ENCODE results near the gene ANTXR1.
A peak's percentile ranks its signal among the peaks of the same experiment; 100 is the strongest.
"Not testable (repeated sequence)": the region's sequence is repeated elsewhere in the genome, so short reads cannot be mapped to it uniquely, and the experiment has no call there.

Gene ANTXR1

DNA sequence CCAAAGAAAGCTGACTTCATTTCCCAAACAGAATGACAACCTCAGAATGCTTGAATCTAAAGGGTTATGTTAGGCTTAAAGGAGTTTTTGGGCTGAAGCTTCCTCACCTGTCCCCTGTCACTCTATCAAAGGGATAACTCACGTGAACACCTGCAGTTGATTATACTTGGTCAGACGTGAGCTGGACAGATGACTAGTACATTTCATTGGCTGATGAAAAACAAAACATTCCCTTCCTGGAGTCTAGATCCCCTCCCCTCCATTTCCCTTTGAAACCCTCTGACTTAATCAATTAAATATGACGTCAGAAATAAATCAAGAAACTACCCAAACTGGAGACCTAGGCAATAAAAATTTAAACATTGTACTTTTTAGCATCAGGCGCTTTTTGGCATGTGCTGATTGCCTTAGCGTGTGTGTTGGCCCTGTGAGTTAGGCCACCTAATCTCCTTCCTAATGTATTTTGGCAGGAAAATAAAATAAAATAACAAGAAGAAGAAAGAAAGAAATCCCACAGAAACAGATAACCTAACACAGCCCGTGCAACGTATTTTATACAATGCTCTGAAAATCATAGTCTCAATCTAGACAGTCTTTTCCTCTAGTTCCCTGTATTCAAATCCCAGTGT, 159.0 kb downstream of the ANTXR1 start:
- in situ Hi-C loops (cut with MboI; ENCODE audit: low pct_unique_long_range_greater_than_20kb, low sequenced_read_pairs, unreplicated experiment), result no loop called here

DNA sequence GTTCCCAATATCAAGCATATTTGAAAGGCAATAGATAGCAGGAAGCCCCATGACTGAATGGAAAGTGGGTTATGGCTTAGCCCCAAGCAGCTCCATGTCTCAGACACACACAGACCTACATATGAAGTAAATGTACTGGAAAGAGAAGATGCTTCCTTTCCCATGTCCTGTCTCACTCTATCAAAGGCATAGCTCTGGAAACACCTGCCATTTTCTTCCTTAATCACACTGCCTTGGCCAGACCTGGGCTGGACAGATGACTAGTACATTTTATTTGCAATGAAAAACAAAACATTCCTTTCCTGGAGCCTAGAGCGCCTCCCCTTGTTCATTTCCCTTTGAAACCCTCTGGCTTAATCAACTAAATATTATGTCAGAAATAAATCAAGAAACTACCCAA, 160.7 kb downstream of the ANTXR1 start:
- DNase-seq (ENCODE audit: low spot score), result no peak
- in situ Hi-C loops (cut with MboI; ENCODE audit: low pct_unique_long_range_greater_than_20kb, low sequenced_read_pairs, unreplicated experiment), result no loop called here
- TF ChIP-seq, protein P1, sequence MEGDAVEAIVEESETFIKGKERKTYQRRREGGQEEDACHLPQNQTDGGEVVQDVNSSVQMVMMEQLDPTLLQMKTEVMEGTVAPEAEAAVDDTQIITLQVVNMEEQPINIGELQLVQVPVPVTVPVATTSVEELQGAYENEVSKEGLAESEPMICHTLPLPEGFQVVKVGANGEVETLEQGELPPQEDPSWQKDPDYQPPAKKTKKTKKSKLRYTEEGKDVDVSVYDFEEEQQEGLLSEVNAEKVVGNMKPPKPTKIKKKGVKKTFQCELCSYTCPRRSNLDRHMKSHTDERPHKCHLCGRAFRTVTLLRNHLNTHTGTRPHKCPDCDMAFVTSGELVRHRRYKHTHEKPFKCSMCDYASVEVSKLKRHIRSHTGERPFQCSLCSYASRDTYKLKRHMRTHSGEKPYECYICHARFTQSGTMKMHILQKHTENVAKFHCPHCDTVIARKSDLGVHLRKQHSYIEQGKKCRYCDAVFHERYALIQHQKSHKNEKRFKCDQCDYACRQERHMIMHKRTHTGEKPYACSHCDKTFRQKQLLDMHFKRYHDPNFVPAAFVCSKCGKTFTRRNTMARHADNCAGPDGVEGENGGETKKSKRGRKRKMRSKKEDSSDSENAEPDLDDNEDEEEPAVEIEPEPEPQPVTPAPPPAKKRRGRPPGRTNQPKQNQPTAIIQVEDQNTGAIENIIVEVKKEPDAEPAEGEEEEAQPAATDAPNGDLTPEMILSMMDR (IDR thresholded peaks at IDR 0.05; ENCODE audit: extremely low read depth, insufficient read depth, missing control alignments), result no peak

More for the DNA sequence above, 159.0 kb downstream of the ANTXR1 start:
- TF ChIP-seq, protein P1 (IDR thresholded peaks at IDR 0.05; ENCODE audit: extremely low read depth, insufficient read depth, missing control alignments), result no peak
- DNase-seq (ENCODE audit: low spot score), result no peak

DNA sequence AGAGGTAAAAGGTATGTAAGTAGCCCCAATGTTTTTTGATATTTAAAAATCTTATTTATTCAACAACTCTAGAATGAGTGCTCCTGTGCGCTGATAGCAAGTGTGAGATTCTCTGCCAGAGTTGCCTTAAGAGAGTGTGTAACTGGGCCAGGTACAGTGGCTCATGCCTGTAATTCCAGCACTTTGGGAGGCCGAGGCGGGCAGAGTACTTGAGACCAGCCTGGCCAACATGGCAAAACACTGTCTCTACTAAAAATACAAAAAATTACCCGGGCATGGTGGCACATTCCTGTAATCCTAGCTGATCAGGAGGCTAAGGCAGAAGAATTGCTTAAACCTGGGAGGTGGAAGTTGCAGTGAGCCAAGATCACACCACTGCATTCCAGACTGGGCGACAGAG, 161.2 kb downstream of the ANTXR1 start:
- in situ Hi-C loops (cut with MboI; ENCODE audit: low pct_unique_long_range_greater_than_20kb, low sequenced_read_pairs, unreplicated experiment); DNase-seq (ENCODE audit: low spot score): not testable (repeated sequence)

DNA sequence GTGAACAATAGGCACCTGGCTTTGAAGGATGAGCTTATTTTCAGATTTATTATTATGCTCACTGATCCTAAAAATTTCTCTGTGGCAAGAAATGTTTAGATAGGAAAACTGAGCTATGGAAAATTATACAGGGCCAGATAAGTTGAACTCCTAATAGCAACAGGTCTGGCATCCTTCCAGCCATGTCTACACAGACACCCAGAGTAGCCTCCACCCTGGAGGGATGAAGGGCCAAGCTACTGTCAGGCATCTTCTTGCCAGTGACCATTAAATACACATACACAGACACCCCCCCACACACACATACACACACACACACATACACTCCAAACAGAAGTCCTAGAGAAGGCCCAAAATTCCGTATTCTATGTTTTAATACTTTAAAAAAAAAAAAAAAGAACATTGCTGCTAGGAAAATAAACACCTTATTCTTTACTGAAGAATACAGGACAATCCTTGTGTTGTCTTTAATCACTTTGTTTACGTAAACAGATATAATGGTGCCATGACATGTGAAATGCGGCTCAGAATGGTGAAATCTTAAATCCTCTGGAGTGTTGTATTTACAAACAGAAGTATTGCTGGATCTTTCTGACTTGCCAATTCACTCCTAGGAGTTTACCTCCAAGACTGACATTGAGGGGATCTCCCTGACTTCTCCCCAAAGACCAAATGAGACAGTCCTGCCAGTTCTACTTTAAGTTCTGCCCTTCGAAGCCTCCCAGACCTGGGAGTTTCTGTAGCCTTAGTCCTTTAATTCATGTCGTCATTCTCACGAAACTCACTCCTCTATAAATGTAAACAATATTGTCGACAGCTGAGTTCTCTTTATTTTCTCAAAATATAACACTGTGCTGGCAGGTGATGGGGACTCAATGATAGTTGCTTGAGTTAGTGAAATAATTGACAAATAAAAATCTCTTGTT, 163.1 kb downstream of the ANTXR1 start:
- no peak for DNase-seq (ENCODE audit: low spot score)
- in situ Hi-C loops (cut with MboI; ENCODE audit: low pct_unique_long_range_greater_than_20kb, low sequenced_read_pairs, unreplicated experiment), result no loop called here
- TF ChIP-seq, protein P1 (IDR thresholded peaks at IDR 0.05; ENCODE audit: extremely low read depth, insufficient read depth, missing control alignments), result no peak

DNA sequence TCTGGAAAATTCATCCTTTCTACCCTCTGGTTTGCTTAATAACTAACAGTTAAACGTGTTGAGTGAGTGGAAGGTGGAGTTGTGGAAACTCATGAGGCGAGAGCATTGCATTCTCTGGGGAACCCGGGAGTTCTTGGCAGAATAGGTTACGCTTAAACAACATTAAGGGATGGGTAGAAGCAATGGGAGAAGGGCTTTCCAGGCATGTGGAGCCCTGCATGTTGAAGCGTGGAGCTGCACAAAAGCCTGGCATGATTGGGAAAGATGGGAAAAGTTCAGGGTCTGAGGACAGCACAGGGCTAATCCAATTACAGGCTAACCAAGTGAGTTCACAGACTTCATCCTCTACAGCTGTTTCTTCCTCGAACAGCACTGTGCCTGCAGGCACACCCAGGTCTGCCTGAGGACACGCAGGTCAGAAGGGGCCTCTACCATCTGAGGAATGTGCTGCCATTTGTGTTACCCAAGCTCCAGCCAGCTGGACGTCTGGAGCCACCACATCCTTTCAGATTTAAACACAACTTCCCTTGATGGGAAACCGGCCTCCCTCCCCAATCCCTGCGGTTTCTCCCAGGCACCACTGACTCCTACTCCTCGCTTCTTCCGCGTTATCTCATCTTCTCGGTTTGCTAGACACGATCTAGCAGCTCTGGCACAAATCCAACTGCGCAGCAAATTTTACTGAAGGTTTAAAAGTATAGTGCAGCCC, 164.2 kb downstream of the ANTXR1 start:
- in situ Hi-C loops (cut with MboI; ENCODE audit: low pct_unique_long_range_greater_than_20kb, low sequenced_read_pairs, unreplicated experiment), result no loop called here
- TF ChIP-seq, protein P1 (IDR thresholded peaks at IDR 0.05; ENCODE audit: extremely low read depth, insufficient read depth, missing control alignments), result no peak
- DNase-seq (ENCODE audit: low spot score), result no peak

DNA sequence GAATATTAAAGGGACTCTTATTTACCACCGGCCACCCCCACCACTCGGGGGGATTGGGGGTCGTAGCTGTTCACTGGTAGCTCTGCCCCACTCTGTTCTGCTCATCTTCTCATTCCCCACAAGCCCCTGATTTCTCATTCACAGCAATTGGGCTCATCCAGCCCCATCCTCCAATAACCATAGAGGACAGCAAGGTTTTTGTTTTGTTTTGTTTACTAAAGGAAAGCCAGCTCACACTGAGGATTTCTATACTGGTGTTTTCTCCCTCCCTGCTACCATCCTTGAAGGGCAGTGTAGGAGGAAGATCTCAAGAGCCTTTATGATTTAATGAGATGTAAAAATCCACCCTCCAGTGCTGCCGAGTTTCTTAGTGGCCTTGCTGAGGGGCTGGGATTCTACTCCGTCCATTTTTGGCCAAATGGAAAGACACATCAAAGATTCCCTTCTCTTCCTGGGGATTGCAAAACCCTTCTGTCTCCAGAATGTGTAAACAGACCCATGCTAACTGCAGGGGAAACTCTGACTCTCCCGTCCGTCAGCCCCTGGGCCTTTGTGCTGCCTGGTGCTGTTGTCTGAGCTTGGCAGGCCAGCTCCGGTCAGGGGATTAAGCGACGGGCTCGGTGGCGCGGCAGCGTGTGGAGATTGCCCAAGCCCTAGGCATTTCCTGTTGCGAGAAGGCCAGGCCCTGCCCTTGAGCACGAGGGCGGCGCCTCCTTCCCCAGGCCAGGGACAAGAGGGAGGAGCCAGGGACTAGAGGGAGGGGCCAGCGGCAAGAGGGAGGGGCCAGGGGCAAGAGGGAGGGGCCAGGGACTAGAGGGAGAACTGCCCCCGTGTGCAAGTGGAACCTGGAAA, 165.0 kb downstream of the ANTXR1 start:
- TF ChIP-seq, protein P1 (IDR thresholded peaks at IDR 0.05; ENCODE audit: extremely low read depth, insufficient read depth, missing control alignments), result no peak
- in situ Hi-C loops (cut with MboI; ENCODE audit: low pct_unique_long_range_greater_than_20kb, low sequenced_read_pairs, unreplicated experiment), result no loop called here
- DNase-seq (ENCODE audit: low spot score), result peak; percentile 23

Data from GM13977 (cell line).